ENCODE measurements around the gene NR1H3.

The NR1H3 gene

GRCh38 chr11:47256374-47256773, 1.4 kb upstream of the NR1H3 start:
- no peaks in the 10 kb centered on the region for H3K9me3 Mint-ChIP-seq
- no peak for ATAC-seq
- H3K4me1 Mint-ChIP-seq, result peaks cover 18% of the 10 kb centered on the region
- H3K27me3 Mint-ChIP-seq, result no peaks in the 10 kb centered on the region
- H3K36me3 Mint-ChIP-seq, result no peaks in the 10 kb centered on the region
- no peak overlapping the region for H3K27ac Mint-ChIP-seq
- H3K4me3 Mint-ChIP-seq, result no peak overlapping the region

- Mint-ChIP-seq H3K27ac (peak overlapping the region; percentile 10), H3K36me3 (no peaks in the 10 kb centered on the region), H3K27me3 (no peaks in the 10 kb centered on the region), H3K4me3 (no peak overlapping the region), H3K9me3 (no peaks in the 10 kb centered on the region), H3K4me1 (peaks cover 18% of the 10 kb centered on the region)
- no peak for ATAC-seq
Measured at GRCh38 chr11:47257177-47257516, 649 bp upstream of the NR1H3 start.

- Mint-ChIP-seq H3K4me1 (peaks cover 18% of the 10 kb centered on the region), H3K9me3 (no peaks in the 10 kb centered on the region), H3K27ac (peak overlapping the region; percentile 10), H3K4me3 (no peak overlapping the region), H3K27me3 (no peaks in the 10 kb centered on the region), H3K36me3 (no peaks in the 10 kb centered on the region)
- ATAC-seq, result no peak
Measured at GRCh38 chr11:47258317-47258902, 614 bp downstream of the NR1H3 start.

GRCh38 chr11:47259232-47259977, 1.6 kb downstream of the NR1H3 start:
- Mint-ChIP-seq H3K4me3 (no peak overlapping the region), H3K4me1 (peaks cover 18% of the 10 kb centered on the region), H3K27ac (peak overlapping the region; percentile 32), H3K27me3 (no peaks in the 10 kb centered on the region), H3K9me3 (no peaks in the 10 kb centered on the region), H3K36me3 (no peaks in the 10 kb centered on the region)
- ATAC-seq, result peak; percentile 72

GRCh38 chr11:47260366-47260765, 2.6 kb downstream of the NR1H3 start:
- H3K4me3 Mint-ChIP-seq, result no peak overlapping the region
- H3K4me1 Mint-ChIP-seq, result peaks cover 18% of the 10 kb centered on the region
- no peak overlapping the region for H3K27ac Mint-ChIP-seq
- no peaks in the 10 kb centered on the region for H3K36me3 Mint-ChIP-seq
- no peak for ATAC-seq
- no peaks in the 10 kb centered on the region for H3K9me3 Mint-ChIP-seq
- H3K27me3 Mint-ChIP-seq, result no peaks in the 10 kb centered on the region

GRCh38 chr11:47261291-47261800, 3.5 kb downstream of the NR1H3 start:
- no peaks in the 10 kb centered on the region for H3K9me3 Mint-ChIP-seq
- H3K27ac Mint-ChIP-seq, result no peak overlapping the region
- ATAC-seq, result no peak
- peaks cover 18% of the 10 kb centered on the region for H3K4me1 Mint-ChIP-seq
- H3K36me3 Mint-ChIP-seq, result no peaks in the 10 kb centered on the region
- no peak overlapping the region for H3K4me3 Mint-ChIP-seq
- H3K27me3 Mint-ChIP-seq, result no peaks in the 10 kb centered on the region

- H3K27ac Mint-ChIP-seq, result no peak overlapping the region
- H3K4me3 Mint-ChIP-seq, result no peak overlapping the region
- H3K4me1 Mint-ChIP-seq, result peaks cover 17% of the 10 kb centered on the region
- H3K36me3 Mint-ChIP-seq, result no peaks in the 10 kb centered on the region
- no peaks in the 10 kb centered on the region for H3K27me3 Mint-ChIP-seq
- no peak for ATAC-seq
- H3K9me3 Mint-ChIP-seq, result no peaks in the 10 kb centered on the region
Measured at GRCh38 chr11:47264119-47264518, 6.3 kb downstream of the NR1H3 start.

- Mint-ChIP-seq H3K9me3 (no peaks in the 10 kb centered on the region), H3K4me1 (peaks cover 15% of the 10 kb centered on the region), H3K36me3 (no peaks in the 10 kb centered on the region), H3K27me3 (no peaks in the 10 kb centered on the region), H3K4me3 (no peak overlapping the region), H3K27ac (no peak overlapping the region)
- no peak for ATAC-seq
Measured at GRCh38 chr11:47264521-47264920, 6.7 kb downstream of the NR1H3 start.

- peak overlapping the region; percentile 99 for H3K27ac Mint-ChIP-seq
- no peak overlapping the region for H3K4me3 Mint-ChIP-seq
- peaks cover 36% of the 10 kb centered on the region for H3K4me1 Mint-ChIP-seq
- ATAC-seq, result no peak
- no peaks in the 10 kb centered on the region for H3K36me3 Mint-ChIP-seq
- no peaks in the 10 kb centered on the region for H3K27me3 Mint-ChIP-seq
- H3K9me3 Mint-ChIP-seq, result no peaks in the 10 kb centered on the region
Measured at GRCh38 chr11:47267876-47268275, 10.1 kb downstream of the NR1H3 start.

GRCh38 chr11:47268448-47269001, 10.7 kb downstream of the NR1H3 start:
- ATAC-seq, result no peak
- H3K4me1 Mint-ChIP-seq, result peaks cover 38% of the 10 kb centered on the region
- H3K4me3 Mint-ChIP-seq, result peak overlapping the region; percentile 91
- peak overlapping the region; percentile 99 for H3K27ac Mint-ChIP-seq
- H3K27me3 Mint-ChIP-seq, result no peaks in the 10 kb centered on the region
- H3K9me3 Mint-ChIP-seq, result no peaks in the 10 kb centered on the region
- H3K36me3 Mint-ChIP-seq, result no peaks in the 10 kb centered on the region

GRCh38 chr11:47269002-47269828, 11.4 kb downstream of the NR1H3 start:
- H3K27me3 Mint-ChIP-seq, result no peaks in the 10 kb centered on the region
- H3K36me3 Mint-ChIP-seq, result peaks cover under 1% of the 10 kb centered on the region
- H3K4me1 Mint-ChIP-seq, result peaks cover 38% of the 10 kb centered on the region
- peak overlapping the region; percentile 91 for H3K4me3 Mint-ChIP-seq
- peak; percentile 86 for ATAC-seq
- peak overlapping the region; percentile 99 for H3K27ac Mint-ChIP-seq
- no peaks in the 10 kb centered on the region for H3K9me3 Mint-ChIP-seq

GRCh38 chr11:47269829-47270305, 12.1 kb downstream of the NR1H3 start, which contains the start of gene MADD:
TSS of gene MADD (plus strand) at chr11:47270133.
- peaks cover 43% of the 10 kb centered on the region for H3K4me1 Mint-ChIP-seq
- ATAC-seq, result peak; percentile 95
- H3K4me3 Mint-ChIP-seq, result peak within 1 kb of the TSS; percentile 91
- no peaks in the 10 kb centered on the region for H3K27me3 Mint-ChIP-seq
- peak within 1 kb of the TSS; percentile 99 for H3K27ac Mint-ChIP-seq
- H3K9me3 Mint-ChIP-seq, result no peaks in the 10 kb centered on the region
- peaks cover 7% of the 10 kb centered on the region for H3K36me3 Mint-ChIP-seq

GRCh38 chr11:47270331-47271271, 12.8 kb downstream of the NR1H3 start:
- Mint-ChIP-seq H3K36me3 (peaks cover 9% of the 10 kb centered on the region), H3K9me3 (no peaks in the 10 kb centered on the region), H3K4me3 (peak overlapping the region; percentile 91), H3K27me3 (no peaks in the 10 kb centered on the region), H3K27ac (peak overlapping the region; percentile 99), H3K4me1 (peaks cover 43% of the 10 kb centered on the region)
- no peak for ATAC-seq

- peaks cover 16% of the 10 kb centered on the region for H3K36me3 Mint-ChIP-seq
- no peak for ATAC-seq
- no peaks in the 10 kb centered on the region for H3K9me3 Mint-ChIP-seq
- H3K27me3 Mint-ChIP-seq, result no peaks in the 10 kb centered on the region
- peak overlapping the region; percentile 77 for H3K4me3 Mint-ChIP-seq
- H3K4me1 Mint-ChIP-seq, result peaks cover 43% of the 10 kb centered on the region
- H3K27ac Mint-ChIP-seq, result peak overlapping the region; percentile 99
Measured at GRCh38 chr11:47271328-47271727, 13.5 kb downstream of the NR1H3 start.
